Glutamatergic neuron (in vitro differentiated cells): Measurements from ENCODE around the gene EYS. TPM values are rescaled to one million over a fixed set of nuclear protein-coding genes. Genes with fewer than 3 reads are reported as not detected.

ENCODE experiments used
- DNase-seq: peaks from one replicate; pipeline ENCODE4 v3.0.0; 2022
- H3K27ac Mint-ChIP-seq: one replicate; pipeline ENCODE4 v1.8.0; 2020; ENCODE audit warnings: mild to moderate bottlenecking, mixed read lengths, inconsistent platforms; ENCODE audit not compliant: unreplicated experiment
- H3K27me3 Mint-ChIP-seq: one replicate; pipeline ENCODE4 v1.8.0; 2020; ENCODE audit warnings: mild to moderate bottlenecking, moderate library complexity, mixed read lengths, inconsistent platforms; ENCODE audit not compliant: unreplicated experiment
- H3K36me3 Mint-ChIP-seq: one replicate; pipeline ENCODE4 v1.8.0; 2020; ENCODE audit warnings: mild to moderate bottlenecking, mixed read lengths, inconsistent platforms; ENCODE audit not compliant: unreplicated experiment
- H3K4me1 Mint-ChIP-seq: one replicate; pipeline ENCODE4 v1.8.0; 2020; ENCODE audit warnings: mild to moderate bottlenecking, low read depth, mixed read lengths, inconsistent platforms; ENCODE audit not compliant: unreplicated experiment
- H3K4me3 Mint-ChIP-seq: one replicate; pipeline ENCODE4 v1.8.0; 2020; ENCODE audit warnings: mild to moderate bottlenecking, mixed read lengths, inconsistent platforms; ENCODE audit not compliant: unreplicated experiment
- H3K9me3 Mint-ChIP-seq: one replicate; pipeline ENCODE4 v1.8.0; 2020; ENCODE audit warnings: mild to moderate bottlenecking, moderate library complexity, mixed read lengths, inconsistent platforms; ENCODE audit not compliant: unreplicated experiment
- total RNA-seq: library from RNA; stranded (reverse); fragmentation: NEBNext Ultra II Directional; extraction: Animal tissue kit (Norgen Biotek cat#: 25700); gene quantifications from one replicate; pipeline ENCODE4 v1.2.1, GENCODE V29; 2021; ENCODE audit not compliant: unreplicated experiment
- TF ChIP-seq, protein P1 (sequence below): fragments of 200-600 bp; sonication (generic); IDR thresholded peaks from one replicate; pipeline ENCODE4 v1.5.0; 2021; ENCODE audit not compliant: partially characterized antibody, unreplicated experiment

The EYS gene
- total RNA-seq, 1 donor from 2014 or later, result 13.2 TPM

DNA sequence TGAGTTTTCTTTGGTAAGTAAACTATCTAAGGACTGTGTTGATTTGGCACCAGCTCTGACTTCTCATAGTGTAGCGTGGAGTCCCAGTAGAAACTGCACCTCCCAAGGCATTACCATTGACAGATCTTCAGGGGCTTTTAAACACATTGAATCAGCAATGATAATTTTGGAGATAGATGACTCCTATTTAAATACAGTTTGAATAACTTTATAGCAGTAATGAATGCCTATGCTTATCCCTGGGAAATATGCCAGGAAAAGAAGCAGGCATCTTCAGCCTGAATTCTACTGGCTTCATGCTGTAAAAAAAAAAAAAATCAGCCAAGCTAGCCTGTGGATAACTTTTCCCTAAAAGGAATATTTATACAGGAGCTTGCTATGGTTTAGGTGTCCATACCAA lies 895.9 kb downstream of the EYS start:
- TF ChIP-seq, protein P1, sequence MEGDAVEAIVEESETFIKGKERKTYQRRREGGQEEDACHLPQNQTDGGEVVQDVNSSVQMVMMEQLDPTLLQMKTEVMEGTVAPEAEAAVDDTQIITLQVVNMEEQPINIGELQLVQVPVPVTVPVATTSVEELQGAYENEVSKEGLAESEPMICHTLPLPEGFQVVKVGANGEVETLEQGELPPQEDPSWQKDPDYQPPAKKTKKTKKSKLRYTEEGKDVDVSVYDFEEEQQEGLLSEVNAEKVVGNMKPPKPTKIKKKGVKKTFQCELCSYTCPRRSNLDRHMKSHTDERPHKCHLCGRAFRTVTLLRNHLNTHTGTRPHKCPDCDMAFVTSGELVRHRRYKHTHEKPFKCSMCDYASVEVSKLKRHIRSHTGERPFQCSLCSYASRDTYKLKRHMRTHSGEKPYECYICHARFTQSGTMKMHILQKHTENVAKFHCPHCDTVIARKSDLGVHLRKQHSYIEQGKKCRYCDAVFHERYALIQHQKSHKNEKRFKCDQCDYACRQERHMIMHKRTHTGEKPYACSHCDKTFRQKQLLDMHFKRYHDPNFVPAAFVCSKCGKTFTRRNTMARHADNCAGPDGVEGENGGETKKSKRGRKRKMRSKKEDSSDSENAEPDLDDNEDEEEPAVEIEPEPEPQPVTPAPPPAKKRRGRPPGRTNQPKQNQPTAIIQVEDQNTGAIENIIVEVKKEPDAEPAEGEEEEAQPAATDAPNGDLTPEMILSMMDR, result no peak
- peaks cover 1% of the 10 kb centered on the region for H3K27me3 Mint-ChIP-seq
- no peaks in the 10 kb centered on the region for H3K4me1 Mint-ChIP-seq
- H3K27ac Mint-ChIP-seq, result no peak overlapping the region
- H3K9me3 Mint-ChIP-seq, result no peaks in the 10 kb centered on the region
- no peak overlapping the region for H3K4me3 Mint-ChIP-seq
- H3K36me3 Mint-ChIP-seq, result no peaks in the 10 kb centered on the region
- DNase-seq, result no peak

DNA sequence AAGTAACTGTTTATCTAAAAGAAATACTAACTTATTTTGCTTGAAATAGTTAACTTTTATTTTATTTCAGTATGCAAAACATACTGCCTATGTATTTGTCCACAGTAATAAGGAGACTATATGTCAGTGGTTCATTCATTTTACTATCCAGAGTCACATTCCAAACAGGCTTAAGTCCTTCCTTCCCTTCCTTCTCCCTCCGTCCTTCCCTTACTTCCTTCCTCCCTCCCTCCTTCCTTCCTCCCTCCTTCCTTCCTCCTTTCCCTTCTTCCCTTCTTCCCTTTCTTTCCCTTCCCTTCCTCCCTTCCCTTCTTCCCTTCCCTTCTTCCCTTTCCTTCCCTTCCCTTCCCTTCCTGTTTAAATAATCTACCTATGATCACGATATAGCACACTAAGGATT lies 899.2 kb downstream of the EYS start:
- no peak overlapping the region for H3K27ac Mint-ChIP-seq
- H3K4me1 Mint-ChIP-seq, result no peaks in the 10 kb centered on the region
- H3K27me3 Mint-ChIP-seq, result peaks cover 1% of the 10 kb centered on the region
- H3K36me3 Mint-ChIP-seq, result no peaks in the 10 kb centered on the region
- H3K9me3 Mint-ChIP-seq, result no peaks in the 10 kb centered on the region
- TF ChIP-seq, protein P1, result no peak
- no peak overlapping the region for H3K4me3 Mint-ChIP-seq
- DNase-seq, result no peak

DNA sequence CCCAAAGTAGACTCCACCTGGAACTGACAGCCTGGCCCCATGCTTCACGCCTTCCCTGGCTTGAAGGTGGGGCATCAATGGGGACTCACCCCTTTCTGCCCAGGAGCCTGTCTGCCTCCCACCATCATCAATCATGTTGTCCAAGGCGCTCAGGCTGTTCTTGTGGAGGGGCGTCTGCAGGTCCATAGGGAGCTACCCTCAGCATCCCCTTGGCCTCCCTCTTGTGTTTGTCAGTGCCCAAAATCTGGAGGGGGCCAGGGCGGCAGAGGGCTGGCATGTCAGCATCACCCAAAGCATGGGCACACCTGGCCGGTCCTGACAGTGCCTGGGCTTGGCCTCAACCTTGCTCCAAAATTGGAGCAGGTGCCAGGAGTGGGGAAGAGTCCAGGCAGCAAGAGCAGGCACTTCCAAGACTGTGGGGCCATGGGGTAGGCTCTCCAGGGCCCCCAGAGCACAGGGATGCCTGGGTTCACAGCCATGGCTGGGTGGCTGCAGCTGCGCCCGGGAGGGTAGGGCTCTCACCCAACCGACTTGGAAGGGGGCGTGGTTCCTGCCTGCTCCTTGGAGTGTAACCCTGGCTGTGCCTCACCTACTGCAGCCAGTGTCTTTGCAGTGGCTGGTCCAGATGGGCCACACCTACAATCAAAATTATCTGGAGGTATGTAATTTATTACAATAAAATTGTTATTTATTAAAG lies 903.4 kb downstream of the EYS start:
- H3K36me3 Mint-ChIP-seq, result no peaks in the 10 kb centered on the region
- peaks cover 1% of the 10 kb centered on the region for H3K27me3 Mint-ChIP-seq
- peaks cover 2% of the 10 kb centered on the region for H3K4me1 Mint-ChIP-seq
- TF ChIP-seq, protein P1, result no peak
- no peak overlapping the region for H3K27ac Mint-ChIP-seq
- H3K4me3 Mint-ChIP-seq, result no peak overlapping the region
- no peak for DNase-seq
- H3K9me3 Mint-ChIP-seq, result no peaks in the 10 kb centered on the region

DNA sequence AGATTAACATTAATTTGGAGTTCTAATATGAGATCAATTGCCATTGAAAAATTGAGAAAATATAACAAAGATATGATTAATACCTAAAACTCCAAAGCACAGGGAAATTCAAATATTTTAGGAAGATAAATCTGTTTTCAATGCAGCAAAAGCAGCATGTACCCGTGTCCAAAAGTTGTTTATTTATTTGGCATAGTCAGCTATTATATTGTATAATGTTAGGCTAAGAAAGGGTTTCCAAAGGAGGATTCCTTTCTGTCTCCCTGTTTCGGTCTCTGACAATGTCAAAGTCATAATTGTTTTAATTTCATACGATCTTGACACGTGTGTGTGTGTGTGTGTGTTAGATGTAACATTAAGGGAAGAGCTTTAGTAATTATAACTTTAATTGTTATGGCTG lies 914.5 kb downstream of the EYS start:
- Mint-ChIP-seq H3K36me3 (no peaks in the 10 kb centered on the region), H3K4me1 (peaks cover 14% of the 10 kb centered on the region), H3K4me3 (no peak overlapping the region), H3K9me3 (no peaks in the 10 kb centered on the region), H3K27ac (no peak overlapping the region), H3K27me3 (peaks cover 3% of the 10 kb centered on the region)
- no peak for DNase-seq
- TF ChIP-seq, protein P1, result no peak

DNA sequence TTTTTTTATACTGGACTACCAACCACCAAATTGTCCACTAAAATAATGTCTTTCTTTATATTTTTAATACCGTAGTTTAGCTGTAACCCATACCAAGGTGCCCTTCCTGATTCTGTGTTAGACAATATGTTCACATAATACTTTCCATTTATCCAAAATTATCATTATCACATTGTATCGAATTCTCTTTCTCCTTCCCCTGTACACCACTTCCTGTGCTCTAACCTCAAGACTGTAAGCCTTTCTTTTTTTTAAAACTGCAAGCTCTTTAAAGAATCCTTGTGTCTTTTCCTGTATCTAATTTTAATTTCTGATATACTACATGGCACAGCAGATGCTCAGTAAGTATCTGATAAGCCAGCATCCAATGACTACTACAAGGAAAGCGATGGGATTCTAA lies 917.5 kb downstream of the EYS start:
- H3K27ac Mint-ChIP-seq, result no peak overlapping the region
- H3K36me3 Mint-ChIP-seq, result no peaks in the 10 kb centered on the region
- TF ChIP-seq, protein P1, result no peak
- H3K27me3 Mint-ChIP-seq, result no peaks in the 10 kb centered on the region
- no peak for DNase-seq
- no peak overlapping the region for H3K4me3 Mint-ChIP-seq
- no peaks in the 10 kb centered on the region for H3K9me3 Mint-ChIP-seq
- no peaks in the 10 kb centered on the region for H3K4me1 Mint-ChIP-seq
